ENCODE results near the gene EFNA1.
A peak's percentile ranks its signal among the peaks of the same experiment; 100 is the strongest.

DNA sequence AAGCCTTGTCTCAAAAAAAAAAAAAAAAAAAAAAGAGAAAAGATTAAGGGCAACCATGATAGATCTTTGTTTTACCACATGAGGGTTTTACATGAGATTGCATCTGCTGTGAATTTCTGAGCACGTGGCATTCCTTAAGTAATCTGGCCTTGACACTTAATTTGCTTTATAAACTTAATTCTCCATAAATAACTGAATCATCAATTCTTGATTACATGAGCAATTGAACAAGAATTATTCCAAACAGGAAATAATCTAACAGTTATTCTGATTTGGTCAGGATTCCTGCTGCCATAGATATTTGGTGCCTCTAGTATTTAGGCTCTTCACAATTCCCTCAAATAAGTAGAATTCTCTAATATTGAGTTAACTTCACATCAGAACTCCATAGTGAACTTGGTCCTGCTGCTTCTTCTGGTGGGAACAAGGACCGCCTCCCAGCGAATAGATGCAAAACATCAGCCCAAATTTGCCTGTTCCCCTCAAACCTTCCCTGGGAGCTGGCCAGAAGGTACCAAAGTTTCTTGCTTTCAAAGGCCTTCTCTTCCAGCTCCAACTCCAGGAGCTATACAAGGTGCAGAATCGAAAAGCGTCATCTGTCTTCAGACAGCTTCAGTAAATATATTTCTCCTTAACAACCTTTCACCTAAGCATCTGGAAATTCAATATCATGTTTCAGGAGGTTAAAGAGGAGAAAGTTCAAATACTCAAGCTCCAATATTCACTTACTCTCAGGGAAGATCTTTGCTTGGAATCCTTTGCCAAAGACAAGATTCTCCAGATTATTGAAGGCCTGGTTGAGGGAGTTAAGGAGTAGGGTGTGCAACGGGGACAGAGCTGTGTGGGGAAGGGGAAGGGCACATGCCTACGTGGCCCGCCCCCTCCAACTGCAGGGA, 44.4 kb downstream of the EFNA1 start:
- TF ChIP-seq, protein P1, sequence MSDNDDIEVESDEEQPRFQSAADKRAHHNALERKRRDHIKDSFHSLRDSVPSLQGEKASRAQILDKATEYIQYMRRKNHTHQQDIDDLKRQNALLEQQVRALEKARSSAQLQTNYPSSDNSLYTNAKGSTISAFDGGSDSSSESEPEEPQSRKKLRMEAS (IDR thresholded peaks at IDR 0.05): peak; percentile 14; the same call in 1 of the 2 replicates
- TF ChIP-seq, protein P2, sequence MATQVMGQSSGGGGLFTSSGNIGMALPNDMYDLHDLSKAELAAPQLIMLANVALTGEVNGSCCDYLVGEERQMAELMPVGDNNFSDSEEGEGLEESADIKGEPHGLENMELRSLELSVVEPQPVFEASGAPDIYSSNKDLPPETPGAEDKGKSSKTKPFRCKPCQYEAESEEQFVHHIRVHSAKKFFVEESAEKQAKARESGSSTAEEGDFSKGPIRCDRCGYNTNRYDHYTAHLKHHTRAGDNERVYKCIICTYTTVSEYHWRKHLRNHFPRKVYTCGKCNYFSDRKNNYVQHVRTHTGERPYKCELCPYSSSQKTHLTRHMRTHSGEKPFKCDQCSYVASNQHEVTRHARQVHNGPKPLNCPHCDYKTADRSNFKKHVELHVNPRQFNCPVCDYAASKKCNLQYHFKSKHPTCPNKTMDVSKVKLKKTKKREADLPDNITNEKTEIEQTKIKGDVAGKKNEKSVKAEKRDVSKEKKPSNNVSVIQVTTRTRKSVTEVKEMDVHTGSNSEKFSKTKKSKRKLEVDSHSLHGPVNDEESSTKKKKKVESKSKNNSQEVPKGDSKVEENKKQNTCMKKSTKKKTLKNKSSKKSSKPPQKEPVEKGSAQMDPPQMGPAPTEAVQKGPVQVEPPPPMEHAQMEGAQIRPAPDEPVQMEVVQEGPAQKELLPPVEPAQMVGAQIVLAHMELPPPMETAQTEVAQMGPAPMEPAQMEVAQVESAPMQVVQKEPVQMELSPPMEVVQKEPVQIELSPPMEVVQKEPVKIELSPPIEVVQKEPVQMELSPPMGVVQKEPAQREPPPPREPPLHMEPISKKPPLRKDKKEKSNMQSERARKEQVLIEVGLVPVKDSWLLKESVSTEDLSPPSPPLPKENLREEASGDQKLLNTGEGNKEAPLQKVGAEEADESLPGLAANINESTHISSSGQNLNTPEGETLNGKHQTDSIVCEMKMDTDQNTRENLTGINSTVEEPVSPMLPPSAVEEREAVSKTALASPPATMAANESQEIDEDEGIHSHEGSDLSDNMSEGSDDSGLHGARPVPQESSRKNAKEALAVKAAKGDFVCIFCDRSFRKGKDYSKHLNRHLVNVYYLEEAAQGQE (IDR thresholded peaks at IDR 0.05): no peak
- TF ChIP-seq, protein P3, sequence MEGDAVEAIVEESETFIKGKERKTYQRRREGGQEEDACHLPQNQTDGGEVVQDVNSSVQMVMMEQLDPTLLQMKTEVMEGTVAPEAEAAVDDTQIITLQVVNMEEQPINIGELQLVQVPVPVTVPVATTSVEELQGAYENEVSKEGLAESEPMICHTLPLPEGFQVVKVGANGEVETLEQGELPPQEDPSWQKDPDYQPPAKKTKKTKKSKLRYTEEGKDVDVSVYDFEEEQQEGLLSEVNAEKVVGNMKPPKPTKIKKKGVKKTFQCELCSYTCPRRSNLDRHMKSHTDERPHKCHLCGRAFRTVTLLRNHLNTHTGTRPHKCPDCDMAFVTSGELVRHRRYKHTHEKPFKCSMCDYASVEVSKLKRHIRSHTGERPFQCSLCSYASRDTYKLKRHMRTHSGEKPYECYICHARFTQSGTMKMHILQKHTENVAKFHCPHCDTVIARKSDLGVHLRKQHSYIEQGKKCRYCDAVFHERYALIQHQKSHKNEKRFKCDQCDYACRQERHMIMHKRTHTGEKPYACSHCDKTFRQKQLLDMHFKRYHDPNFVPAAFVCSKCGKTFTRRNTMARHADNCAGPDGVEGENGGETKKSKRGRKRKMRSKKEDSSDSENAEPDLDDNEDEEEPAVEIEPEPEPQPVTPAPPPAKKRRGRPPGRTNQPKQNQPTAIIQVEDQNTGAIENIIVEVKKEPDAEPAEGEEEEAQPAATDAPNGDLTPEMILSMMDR (IDR thresholded peaks at IDR 0.05): no peak
- TF ChIP-seq BHLHE40 (IDR thresholded peaks at IDR 0.05; ENCODE audit: low read depth, low read length) (no peak), RNF2 (IDR thresholded peaks at IDR 0.05; ENCODE audit: borderline replicate concordance, low read depth) (no peak), CHD2 (IDR thresholded peaks at IDR 0.05; ENCODE audit: low read length, partially characterized antibody) (no peak)

All from A549 (cell line).